Activated CD4-positive, alpha-beta T cell treated with anti-CD3 and anti-CD28 coated beads, Interleukin-2, amount 10 ng/mL, durations not matched to agents 7 days and 5 days (primary cell): ENCODE results near the gene PPP4R4. TPM values are rescaled to one million over a fixed set of nuclear protein-coding genes. Genes with fewer than 3 reads are reported as not detected.

Source experiments
- CTCF ChIA-PET: fragments of 350-600 bp; sonication (Branson Sonifier 250); formaldehyde crosslinking; loops from one replicate; lab custom pipeline; 2021; ENCODE audit warnings: antibody characterized with exemption; lab: Charles Lee
- POLR2A ChIA-PET: fragments of 350-600 bp; sonication (Branson Sonifier 250); formaldehyde crosslinking; loops from one replicate; lab custom pipeline; 2021; ENCODE audit warnings: antibody characterized with exemption; lab: Charles Lee
- DNase-seq: peaks from one replicate; pipeline ENCODE4 v3.0.0-alpha.2; 2020
- H3K27ac Mint-ChIP-seq: one replicate; pipeline ENCODE4 v1.8.0; 2021; ENCODE audit warnings: mild to moderate bottlenecking, moderate library complexity, mixed read lengths
- H3K27me3 Mint-ChIP-seq: one replicate; pipeline ENCODE4 v1.8.0; 2021; ENCODE audit warnings: mixed read lengths
- H3K36me3 Mint-ChIP-seq: one replicate; pipeline ENCODE4 v1.8.0; 2021; ENCODE audit warnings: low read depth, mixed read lengths
- H3K4me1 Mint-ChIP-seq: one replicate; pipeline ENCODE4 v1.8.0; 2021; ENCODE audit warnings: mixed read lengths
- H3K4me3 Mint-ChIP-seq: one replicate; pipeline ENCODE4 v1.8.0; 2021; ENCODE audit warnings: mild to moderate bottlenecking, moderate library complexity, mixed read lengths
- H3K9me3 Mint-ChIP-seq: one replicate; pipeline ENCODE4 v1.8.0; 2021; ENCODE audit warnings: mixed read lengths
- total RNA-seq, 2 experiments: library from RNA; stranded (reverse); gene quantifications; one replicate each; pipeline ENCODE4 v1.2.3, GENCODE V29; 2021

PPP4R4 gene
- total RNA-seq, 2 experiments from 2014 or later: 3.0 to 3.7 TPM

- Mint-ChIP-seq H3K27ac (no peak overlapping the region), H3K9me3 (peaks cover 10% of the 10 kb centered on the region), H3K4me3 (no peak overlapping the region), H3K36me3 (no peaks in the 10 kb centered on the region), H3K4me1 (peaks cover 37% of the 10 kb centered on the region), H3K27me3 (peaks cover 31% of the 10 kb centered on the region)
- DNase-seq: peak; percentile 79
- ChIA-PET POLR2A (no interaction called here), CTCF (interaction anchor here (0.6 to 1.9 kb wide), 11 partner anchors 10 to 903 kb away, joined by 3 to 10 read pairs (median 3); partner anchors contain the start of gene PPP4R4)
These were observed 41.7 kb upstream of the PPP4R4 start for GRCh38 chr14:94132285-94132887.

- Mint-ChIP-seq H3K36me3 (no peaks in the 10 kb centered on the region), H3K27ac (no peak overlapping the region), H3K4me3 (no peak overlapping the region), H3K27me3 (peaks cover 31% of the 10 kb centered on the region), H3K4me1 (peaks cover 10% of the 10 kb centered on the region), H3K9me3 (peaks cover 10% of the 10 kb centered on the region)
- DNase-seq: no peak
- ChIA-PET CTCF (no interaction called here), POLR2A (no interaction called here)
These were observed 38.6 kb upstream of the PPP4R4 start for GRCh38 chr14:94135476-94135875.

GRCh38 chr14:94136575-94137331 lies 37.4 kb upstream of the PPP4R4 start:
- ChIA-PET POLR2A (interaction anchor here (0.6 to 1.1 kb wide), 3 partner anchors 10 to 111 kb away, joined by 3 read pairs; partner anchors contain the start of gene OTUB2), CTCF (interaction anchor here (0.5 to 2.1 kb wide), 35 partner anchors 8 to 1024 kb away, joined by 3 to 23 read pairs (median 4); partner anchors contain the start of genes DDX24, IFI27, IFI27L1 and OTUB2)
- Mint-ChIP-seq H3K36me3 (no peaks in the 10 kb centered on the region), H3K27me3 (peaks cover 26% of the 10 kb centered on the region), H3K27ac (no peak overlapping the region), H3K4me3 (no peak overlapping the region), H3K9me3 (peaks cover 10% of the 10 kb centered on the region), H3K4me1 (peaks cover 10% of the 10 kb centered on the region)
- peak; percentile 88 for DNase-seq

GRCh38 chr14:94138251-94138650 lies 35.9 kb upstream of the PPP4R4 start:
- Mint-ChIP-seq H3K4me1 (peaks cover 7% of the 10 kb centered on the region), H3K27ac (no peak overlapping the region), H3K27me3 (peaks cover 20% of the 10 kb centered on the region), H3K9me3 (peaks cover 10% of the 10 kb centered on the region), H3K36me3 (no peaks in the 10 kb centered on the region), H3K4me3 (no peak overlapping the region)
- ChIA-PET CTCF (interaction anchor here (1.0 to 2.1 kb wide), 4 partner anchors 19 to 198 kb away, joined by 3 to 23 read pairs (median 4); no protein-coding TSS in a partner anchor), POLR2A (no interaction called here)
- no peak for DNase-seq

GRCh38 chr14:94139006-94139405 lies 35.1 kb upstream of the PPP4R4 start:
- POLR2A ChIA-PET: no interaction called here
- Mint-ChIP-seq H3K4me1 (peaks cover 7% of the 10 kb centered on the region), H3K27me3 (peaks cover 17% of the 10 kb centered on the region), H3K9me3 (peaks cover 10% of the 10 kb centered on the region), H3K36me3 (no peaks in the 10 kb centered on the region), H3K27ac (no peak overlapping the region), H3K4me3 (no peak overlapping the region)
- peak; percentile 3 for DNase-seq
- CTCF ChIA-PET: interaction anchor here (0.6 to 1.8 kb wide), 6 partner anchors 10 to 1179 kb away, joined by 3 to 5 read pairs (median 3); no protein-coding TSS in a partner anchor

DNA sequence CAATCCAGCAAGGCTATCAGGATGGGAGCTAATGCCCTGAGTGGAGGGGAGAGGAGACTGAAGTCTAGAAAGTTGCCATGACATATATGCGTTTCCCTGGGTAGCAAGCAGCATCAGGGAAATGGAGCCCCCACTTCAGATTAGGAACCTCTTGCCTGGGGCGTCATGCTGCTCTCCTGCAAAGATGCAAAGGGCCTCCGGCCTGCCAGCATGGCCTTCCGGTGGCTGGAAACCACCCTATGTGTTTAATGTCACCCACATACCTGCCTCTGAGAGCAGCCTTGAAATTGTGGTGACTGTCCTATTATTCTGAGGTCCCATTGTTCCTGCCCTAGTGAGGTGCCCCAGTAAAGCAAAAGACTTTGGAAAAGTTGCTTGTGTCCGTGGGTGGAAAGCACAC lies 34.7 kb upstream of the PPP4R4 start:
- Mint-ChIP-seq H3K27me3 (peaks cover 16% of the 10 kb centered on the region), H3K9me3 (peaks cover 10% of the 10 kb centered on the region), H3K4me1 (peaks cover 8% of the 10 kb centered on the region), H3K4me3 (no peak overlapping the region), H3K36me3 (no peaks in the 10 kb centered on the region), H3K27ac (no peak overlapping the region)
- DNase-seq: peak; percentile 3
- CTCF ChIA-PET: interaction anchor here (0.6 to 1.8 kb wide), 3 partner anchors 9 to 35 kb away, joined by 3 to 5 read pairs (median 4); no protein-coding TSS in a partner anchor
- POLR2A ChIA-PET: no interaction called here

DNA sequence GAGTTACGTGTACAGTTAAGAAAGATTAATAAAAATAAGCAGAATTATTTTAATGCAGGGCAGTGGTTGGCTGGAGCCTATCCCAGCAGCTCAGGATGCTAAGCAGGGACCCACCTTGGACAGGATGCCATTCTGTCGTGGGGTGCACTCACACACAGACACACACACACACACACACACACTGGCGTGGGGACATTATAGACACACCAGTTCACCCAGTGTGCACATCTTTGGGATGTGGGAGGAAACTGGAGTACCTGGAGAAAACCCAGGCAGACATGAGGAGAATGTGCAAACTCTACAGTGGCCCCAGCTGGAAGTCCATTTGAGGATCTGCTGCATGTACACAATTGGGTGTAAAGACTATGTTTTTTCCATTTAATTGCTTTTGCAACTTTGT lies 31.9 kb upstream of the PPP4R4 start:
- no peak overlapping the region for H3K4me3 Mint-ChIP-seq
- peaks cover 3% of the 10 kb centered on the region for H3K9me3 Mint-ChIP-seq
- CTCF ChIA-PET: interaction anchor here (1.3 to 2.1 kb wide), 5 partner anchors 11 to 203 kb away, joined by 3 to 9 read pairs (median 3); no protein-coding TSS in a partner anchor
- no peak overlapping the region for H3K27ac Mint-ChIP-seq
- H3K36me3 Mint-ChIP-seq: no peaks in the 10 kb centered on the region
- H3K4me1 Mint-ChIP-seq: peaks cover 20% of the 10 kb centered on the region
- POLR2A ChIA-PET: no interaction called here
- DNase-seq: no peak
- H3K27me3 Mint-ChIP-seq: peaks cover 3% of the 10 kb centered on the region

- no peak for DNase-seq
- ChIA-PET POLR2A (no interaction called here), CTCF (interaction anchor here (0.9 to 2.1 kb wide), 5 partner anchors 11 to 106 kb away, joined by 3 to 9 read pairs (median 3); no protein-coding TSS in a partner anchor)
- Mint-ChIP-seq H3K27me3 (peaks cover 6% of the 10 kb centered on the region), H3K4me3 (no peak overlapping the region), H3K4me1 (peaks cover 23% of the 10 kb centered on the region), H3K27ac (no peak overlapping the region), H3K9me3 (peaks cover 3% of the 10 kb centered on the region), H3K36me3 (no peaks in the 10 kb centered on the region)
These were observed 31.3 kb upstream of the PPP4R4 start for GRCh38 chr14:94142836-94143235.

GRCh38 chr14:94143239-94143638 lies 30.9 kb upstream of the PPP4R4 start:
- H3K27me3 Mint-ChIP-seq: peaks cover 9% of the 10 kb centered on the region
- POLR2A ChIA-PET: no interaction called here
- H3K4me1 Mint-ChIP-seq: peaks cover 23% of the 10 kb centered on the region
- H3K4me3 Mint-ChIP-seq: no peak overlapping the region
- no peaks in the 10 kb centered on the region for H3K36me3 Mint-ChIP-seq
- CTCF ChIA-PET: interaction anchor here (0.9 to 2.1 kb wide), 4 partner anchors 12 to 106 kb away, joined by 3 to 9 read pairs (median 3); no protein-coding TSS in a partner anchor
- H3K9me3 Mint-ChIP-seq: peaks cover 3% of the 10 kb centered on the region
- DNase-seq: peak; percentile 6
- no peak overlapping the region for H3K27ac Mint-ChIP-seq

GRCh38 chr14:94143711-94144110 lies 30.4 kb upstream of the PPP4R4 start:
- Mint-ChIP-seq H3K9me3 (peaks cover 3% of the 10 kb centered on the region), H3K36me3 (no peaks in the 10 kb centered on the region), H3K4me1 (peaks cover 23% of the 10 kb centered on the region), H3K4me3 (no peak overlapping the region), H3K27ac (no peak overlapping the region), H3K27me3 (peaks cover 14% of the 10 kb centered on the region)
- ChIA-PET CTCF (interaction anchor here (0.9 to 2.1 kb wide), 2 partner anchors 12 to 27 kb away, joined by 3 to 9 read pairs; no protein-coding TSS in a partner anchor), POLR2A (no interaction called here)
- DNase-seq: no peak

DNA sequence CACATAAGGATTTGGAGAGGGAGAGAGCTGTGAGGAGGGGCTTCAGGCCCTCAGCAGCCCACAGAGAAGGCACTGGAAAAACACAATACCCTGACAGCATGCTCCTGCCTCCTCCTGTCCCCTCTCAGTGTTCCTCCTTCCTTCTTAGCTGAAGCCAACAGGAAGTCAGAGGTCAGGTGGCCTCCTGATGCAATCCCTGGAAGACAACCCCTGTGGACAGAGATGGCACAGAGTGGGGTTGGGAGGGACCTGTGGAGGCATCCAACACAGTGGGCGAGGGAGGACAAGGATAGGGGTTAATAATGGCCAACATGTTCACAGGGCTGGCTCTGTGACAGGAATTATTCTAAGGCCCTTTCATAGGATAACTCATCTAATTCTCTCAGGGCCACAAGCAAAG lies 29.4 kb upstream of the PPP4R4 start:
- ChIA-PET CTCF (interaction anchor here (1.0 to 2.0 kb wide), 3 partner anchors 8 to 205 kb away, joined by 3 to 5 read pairs (median 3); no protein-coding TSS in a partner anchor), POLR2A (no interaction called here)
- H3K27me3 Mint-ChIP-seq: peaks cover 20% of the 10 kb centered on the region
- no peak for DNase-seq
- peak overlapping the region; percentile 80 for H3K27ac Mint-ChIP-seq
- peaks cover 3% of the 10 kb centered on the region for H3K9me3 Mint-ChIP-seq
- H3K4me3 Mint-ChIP-seq: no peak overlapping the region
- H3K4me1 Mint-ChIP-seq: peaks cover 23% of the 10 kb centered on the region
- no peaks in the 10 kb centered on the region for H3K36me3 Mint-ChIP-seq

GRCh38 chr14:94145902-94146527 lies 28.1 kb upstream of the PPP4R4 start:
- H3K4me3 Mint-ChIP-seq: no peak overlapping the region
- H3K27ac Mint-ChIP-seq: no peak overlapping the region
- DNase-seq: no peak
- no peaks in the 10 kb centered on the region for H3K36me3 Mint-ChIP-seq
- H3K4me1 Mint-ChIP-seq: peaks cover 23% of the 10 kb centered on the region
- peaks cover 29% of the 10 kb centered on the region for H3K27me3 Mint-ChIP-seq
- ChIA-PET CTCF (interaction anchor here (1.4 to 2.0 kb wide), 2 partner anchors 10 to 20 kb away, joined by 3 to 5 read pairs; no protein-coding TSS in a partner anchor), POLR2A (interaction anchor here (0.6 kb wide), 1 partner anchor 9 kb away, joined by 3 read pairs; no protein-coding TSS in a partner anchor)
- peaks cover 3% of the 10 kb centered on the region for H3K9me3 Mint-ChIP-seq
